Fibroblast of skin of right quadriceps (primary cell): Measurements from ENCODE around the gene RBL1.
A peak's percentile ranks its signal among the peaks of the same experiment; 100 is the strongest.
"Not testable (repeated sequence)": the region's sequence is repeated elsewhere in the genome, so short reads cannot be mapped to it uniquely, and the experiment has no call there.

Experiments
- DNase-seq: peaks from one replicate; pipeline ENCODE4 v3.0.0-alpha.2; 2013

RBL1 gene

DNA sequence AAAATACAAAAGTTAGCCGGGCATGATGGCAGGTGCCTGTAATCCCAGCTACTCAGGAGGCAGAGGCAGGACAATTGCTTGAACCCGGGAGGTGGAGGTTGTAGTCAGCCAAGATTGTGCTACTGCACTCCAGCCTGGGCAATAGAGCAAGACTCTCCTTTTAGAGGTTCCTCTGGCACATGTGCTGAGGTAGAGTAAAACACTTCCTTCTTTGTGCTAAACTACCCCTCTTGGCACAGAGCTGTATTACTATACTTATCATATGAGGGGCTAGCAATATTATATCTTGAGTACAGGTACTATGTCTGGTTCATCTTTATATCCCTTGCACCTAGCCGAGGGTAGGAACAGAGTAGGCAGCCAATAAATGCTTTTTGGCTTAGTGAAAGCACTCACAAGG, 104.1 kb downstream of the RBL1 start:
- no peak for DNase-seq

DNA sequence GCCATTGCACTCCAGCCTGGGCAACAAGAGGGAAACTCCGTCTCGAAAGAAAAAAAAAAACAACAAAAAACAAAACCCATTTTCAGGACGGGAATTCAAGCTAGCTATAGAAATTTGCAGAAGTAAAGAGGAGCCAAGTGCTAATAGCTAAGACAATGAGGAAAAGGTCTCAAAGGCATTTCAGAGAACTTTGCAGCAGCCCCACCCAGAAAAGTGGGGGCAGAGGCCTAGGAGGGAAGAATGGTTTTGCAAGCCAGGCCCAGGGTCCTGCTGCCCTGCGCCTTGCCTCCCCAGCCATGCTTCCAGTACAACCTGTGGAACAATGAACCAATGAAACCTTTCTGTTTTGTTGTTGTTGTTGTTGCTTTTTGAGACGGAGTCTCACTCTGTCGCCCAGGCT, 106.0 kb downstream of the RBL1 start:
- DNase-seq: no peak

DNA sequence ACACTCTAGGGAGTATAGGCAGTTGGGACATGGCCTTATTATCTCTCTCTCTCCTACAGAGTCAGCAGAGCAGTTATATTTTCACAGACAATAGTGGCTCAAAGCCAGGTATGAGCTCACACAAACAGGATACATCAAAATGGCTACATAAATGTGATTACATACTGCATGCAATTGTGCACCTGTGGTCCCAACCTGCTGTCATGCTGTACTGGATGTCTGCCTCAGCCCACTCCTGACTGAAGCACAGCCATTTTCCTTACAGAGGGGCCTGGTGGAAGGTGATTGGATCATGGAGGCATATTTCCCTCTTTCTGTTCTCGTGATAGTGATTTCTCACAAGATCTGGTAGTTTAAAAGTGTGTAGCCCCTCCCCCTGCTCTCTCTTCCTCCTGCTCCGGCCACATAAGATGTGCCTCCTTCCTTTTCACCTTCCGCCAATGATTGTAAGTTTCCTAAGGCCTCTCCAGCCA, 107.3 kb downstream of the RBL1 start:
- DNase-seq: peak; percentile 14

DNA sequence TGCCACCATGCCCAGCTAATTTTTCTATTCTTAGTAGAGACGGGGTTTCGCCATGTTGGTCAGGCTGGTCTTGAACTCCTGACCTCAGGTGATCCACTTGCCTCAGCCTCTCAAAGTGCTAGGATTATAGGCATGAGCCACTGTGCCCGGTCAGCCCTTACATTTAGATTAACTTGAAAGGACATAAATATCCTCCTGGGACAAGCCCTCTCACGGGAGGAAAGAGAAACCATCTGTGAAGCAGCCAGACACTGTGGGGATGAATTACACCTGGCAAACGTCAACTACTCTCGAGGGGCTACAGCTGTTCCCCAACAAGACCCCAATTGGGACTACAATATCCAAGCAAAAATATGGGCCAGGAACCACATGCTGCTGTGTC, 111.5 kb downstream of the RBL1 start:
- no peak for DNase-seq

DNA sequence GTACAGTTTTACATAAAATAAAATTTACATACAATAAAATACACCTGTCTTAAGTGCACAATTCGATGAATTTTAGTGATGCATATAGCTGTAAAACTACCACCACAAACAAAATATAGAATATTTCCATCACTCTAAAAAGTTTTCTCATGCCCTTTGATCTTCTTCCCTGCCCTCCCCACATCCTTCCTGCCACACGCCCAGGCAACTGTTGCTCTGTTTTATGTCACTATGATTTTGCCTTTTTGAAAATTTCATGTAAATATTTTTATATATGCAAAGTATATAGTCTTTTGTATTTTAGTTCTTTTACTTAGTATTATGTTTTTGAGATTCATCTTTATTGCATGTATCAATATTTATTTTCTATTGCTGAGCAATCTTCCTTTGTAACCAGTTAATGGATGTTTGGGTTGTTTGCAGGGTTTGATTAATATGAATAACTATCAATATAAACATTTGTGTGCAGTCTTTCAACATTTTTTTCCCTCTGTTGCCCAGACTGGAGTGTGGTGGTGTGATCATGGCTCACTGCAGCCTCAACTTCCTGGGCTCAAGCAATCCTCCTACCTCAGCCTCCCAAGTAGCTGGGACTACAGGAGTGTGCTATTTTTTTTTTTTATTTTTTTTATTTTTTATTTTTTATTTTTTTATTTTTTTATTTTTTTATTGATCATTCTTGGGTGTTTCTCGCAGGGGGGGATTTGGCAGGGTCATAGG, 120.5 kb downstream of the RBL1 start:
- DNase-seq: no peak

DNA sequence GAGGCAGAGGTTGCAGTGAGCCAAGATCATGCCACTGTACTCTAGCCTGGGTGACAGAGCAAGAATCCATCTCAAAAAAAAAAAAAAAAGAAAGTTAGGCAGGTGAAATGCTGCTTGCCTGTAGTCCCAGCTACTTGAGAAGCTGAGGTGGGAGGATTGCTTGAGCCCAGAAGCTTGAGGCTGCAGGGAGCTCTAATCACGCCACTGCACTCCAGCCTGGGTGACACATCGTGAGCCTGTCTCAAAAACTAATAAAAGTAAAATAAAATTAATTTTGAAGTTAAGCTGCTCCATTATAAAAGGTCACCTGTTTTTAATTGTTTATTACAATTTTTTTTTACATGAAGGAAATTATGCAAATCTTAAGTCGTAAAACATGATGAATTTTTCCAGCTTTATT, 121.1 kb downstream of the RBL1 start:
- DNase-seq: no peak

DNA sequence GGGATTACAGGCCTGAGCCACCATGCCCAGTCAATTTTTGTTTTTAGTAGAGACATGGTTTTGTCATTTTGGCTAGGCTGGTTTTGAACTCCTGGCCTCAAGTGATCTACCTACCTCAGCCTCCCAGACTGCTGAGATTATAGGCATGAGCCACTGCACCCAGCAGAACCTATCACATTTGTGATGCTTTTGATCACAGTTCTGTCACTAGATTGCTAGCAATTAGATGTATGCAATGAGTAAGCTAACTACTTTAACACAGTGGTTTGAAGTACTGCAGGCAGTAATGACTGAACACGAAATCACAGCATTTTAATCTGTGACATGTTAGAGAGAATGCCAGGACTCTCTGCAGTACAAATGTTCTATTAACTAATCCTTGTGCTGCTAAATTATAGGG, 124.7 kb downstream of the RBL1 start:
- no peak for DNase-seq

DNA sequence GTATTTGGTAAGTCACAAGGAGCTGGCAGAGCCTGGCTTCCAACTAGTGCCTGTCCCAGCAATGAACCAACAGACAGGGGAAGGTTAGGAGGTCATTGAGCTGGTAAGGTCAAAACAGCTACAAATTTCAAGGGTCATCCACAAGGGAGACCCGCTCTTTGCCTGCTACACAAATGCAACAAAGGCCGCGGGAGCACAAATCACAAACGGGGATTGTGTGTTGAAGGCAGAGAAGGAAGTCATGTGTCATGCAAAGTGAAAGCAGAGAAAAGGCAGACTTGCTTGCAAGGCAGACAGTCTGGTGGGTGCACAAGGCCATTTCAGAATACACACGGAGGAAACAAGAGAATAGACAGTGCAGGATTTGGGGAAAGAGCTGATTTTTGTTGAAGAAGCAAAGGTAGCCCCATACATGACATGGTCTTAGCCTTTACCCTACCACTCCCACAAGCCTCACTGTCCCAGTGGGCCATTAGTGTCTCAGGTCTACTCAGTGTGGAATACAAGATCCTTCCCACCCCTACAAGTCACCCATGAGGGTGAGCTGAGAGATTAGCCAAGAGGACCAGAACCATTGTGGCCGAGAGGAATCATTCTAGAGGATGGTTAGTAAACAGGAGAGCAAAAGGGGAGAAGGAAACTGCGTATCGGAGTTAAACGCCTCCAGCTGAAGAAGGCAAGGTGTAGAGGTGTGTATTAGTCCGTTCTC, 126.2 kb downstream of the RBL1 start:
- DNase-seq: no peak

DNA sequence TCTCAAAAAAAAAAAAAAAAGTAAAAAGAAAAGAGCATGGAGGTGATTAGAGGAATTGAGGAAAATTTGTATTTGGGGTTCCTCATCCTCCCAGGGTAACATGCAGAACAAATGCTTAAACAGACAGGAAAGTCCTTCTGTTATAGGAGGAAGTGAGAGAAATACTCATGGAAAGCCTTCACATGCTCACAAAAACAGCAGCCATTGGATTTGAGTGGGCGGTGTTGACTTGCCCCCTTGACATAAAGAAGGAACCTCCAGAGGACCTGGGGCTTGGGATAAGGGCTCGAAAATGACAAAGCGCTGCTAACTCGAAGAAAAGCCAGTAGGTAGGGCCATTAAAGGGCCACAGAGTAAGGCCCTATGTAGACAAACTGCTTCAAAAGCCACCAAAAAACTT, 126.7 kb downstream of the RBL1 start:
- no peak for DNase-seq

DNA sequence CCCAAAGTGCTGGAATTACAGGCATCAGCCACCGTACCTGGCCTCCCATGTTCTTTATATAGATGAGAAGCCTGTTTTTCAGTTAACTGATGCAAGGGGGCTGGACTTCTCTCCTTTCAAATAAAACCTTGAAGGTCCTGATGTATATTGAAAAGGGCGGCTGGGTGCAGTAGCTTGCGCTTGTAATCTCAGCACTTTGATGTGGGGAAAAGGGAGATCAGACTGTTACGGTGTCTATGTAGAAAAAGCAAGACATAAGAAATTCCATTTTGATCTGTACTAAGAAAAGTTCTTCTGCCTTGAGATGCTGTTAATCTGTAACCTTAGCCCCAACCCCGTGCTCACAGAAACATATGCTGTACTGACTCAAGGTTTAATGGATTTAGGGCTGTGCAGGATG, 128.2 kb downstream of the RBL1 start:
- no peak for DNase-seq

DNA sequence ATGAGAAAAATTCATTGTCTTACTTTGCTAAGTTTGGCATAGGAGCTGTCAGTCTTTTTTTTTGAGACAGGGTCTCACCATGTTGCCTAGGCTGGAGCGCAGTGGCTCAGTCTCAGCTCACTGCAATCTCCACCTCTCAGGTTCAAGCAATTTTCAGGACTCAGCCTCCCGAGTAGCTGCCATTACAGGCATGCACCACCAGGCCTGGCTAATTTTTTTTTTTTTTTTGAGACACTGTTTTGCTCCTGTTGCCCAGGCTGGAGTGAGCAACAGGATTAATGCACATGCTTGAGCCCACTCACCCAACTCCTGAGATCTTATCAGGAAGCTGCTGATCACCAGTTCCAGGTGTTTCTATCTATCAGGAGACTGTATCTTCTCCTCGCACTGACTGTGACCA, 128.8 kb downstream of the RBL1 start:
- not testable (repeated sequence) for DNase-seq

DNA sequence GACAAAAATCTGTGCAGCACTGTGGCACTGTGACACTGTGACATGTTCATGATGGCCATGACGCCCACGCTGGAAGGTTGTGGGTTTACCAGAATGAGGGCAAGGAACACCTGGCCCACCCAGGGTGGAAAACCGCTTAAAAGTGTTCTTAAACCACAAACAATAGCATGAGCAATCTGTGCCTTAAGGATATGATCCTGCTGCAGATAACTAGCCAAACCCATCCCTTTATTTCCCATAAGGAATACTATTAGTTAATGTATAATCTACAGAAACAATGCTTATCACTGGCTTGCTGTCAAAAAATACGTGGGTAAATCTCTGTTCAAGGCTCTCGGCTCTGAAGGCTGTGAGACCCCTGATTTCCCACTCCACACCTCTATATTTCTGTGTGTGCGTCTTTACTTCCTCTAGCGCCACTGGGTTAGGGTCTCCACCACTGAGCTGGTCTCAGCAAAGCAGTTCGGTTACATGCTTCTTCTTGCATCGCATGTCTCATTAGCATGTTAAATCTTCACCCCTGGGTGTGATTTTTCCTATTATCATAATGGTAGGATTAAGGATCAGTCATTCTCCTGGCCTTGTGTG, 133.3 kb downstream of the RBL1 start:
- DNase-seq: not testable (repeated sequence)

DNA sequence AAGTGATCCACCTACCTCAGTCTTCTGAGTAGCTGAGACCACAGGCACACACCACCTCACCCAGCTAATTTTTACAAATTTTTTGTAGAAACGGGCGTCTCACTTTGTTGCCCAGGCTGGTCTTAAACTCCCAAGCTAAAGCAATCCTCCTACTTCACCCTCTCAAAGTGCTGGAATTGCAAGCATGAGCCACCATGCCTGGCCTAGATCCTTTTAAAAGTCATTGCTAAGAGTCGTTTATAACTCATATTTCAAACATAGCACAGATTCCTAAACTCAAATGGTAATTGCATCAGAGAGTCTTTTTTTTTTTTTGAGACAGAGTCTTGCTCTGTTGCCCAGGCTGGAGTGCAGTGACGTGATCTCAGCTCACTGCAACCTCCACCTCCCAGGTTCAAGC, 136.6 kb downstream of the RBL1 start:
- DNase-seq: no peak

DNA sequence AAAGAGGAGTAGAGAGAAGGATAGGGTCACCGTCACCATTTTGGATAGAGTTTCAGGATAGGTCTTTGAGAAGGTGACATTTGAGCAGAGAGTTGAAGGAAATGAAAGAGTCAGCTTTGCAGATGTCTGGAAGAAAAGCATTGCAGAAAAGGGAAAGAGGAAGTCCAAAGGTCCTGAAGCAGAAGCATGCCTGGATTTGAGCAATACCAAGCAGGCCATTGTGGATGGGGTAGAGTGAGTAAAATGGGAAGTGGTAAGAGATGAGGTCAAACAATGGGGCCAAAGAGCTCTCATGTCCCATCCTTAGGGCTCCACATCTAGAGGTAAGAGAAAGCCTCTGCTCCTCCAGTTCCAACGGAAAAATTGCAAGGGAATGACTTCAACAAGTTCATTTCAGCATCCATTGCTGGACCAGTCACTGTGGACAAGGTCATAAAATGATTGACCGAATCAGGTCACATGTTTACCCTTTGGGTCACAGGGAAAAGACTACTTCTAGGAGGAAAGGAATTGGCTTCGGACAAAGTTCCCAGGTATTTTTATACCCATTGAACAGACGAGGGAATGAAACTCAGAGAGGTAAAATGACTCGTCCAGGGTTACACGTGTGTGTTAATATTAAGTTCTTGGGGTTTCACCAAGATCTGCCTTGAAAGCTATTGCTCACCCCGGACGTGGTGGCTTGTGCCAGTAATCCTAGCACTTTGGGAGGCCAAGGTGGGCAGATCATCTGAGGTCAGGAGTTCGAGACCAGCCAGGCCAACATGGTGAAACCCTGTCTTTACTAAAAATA, 137.7 kb downstream of the RBL1 start:
- no peak for DNase-seq

DNA sequence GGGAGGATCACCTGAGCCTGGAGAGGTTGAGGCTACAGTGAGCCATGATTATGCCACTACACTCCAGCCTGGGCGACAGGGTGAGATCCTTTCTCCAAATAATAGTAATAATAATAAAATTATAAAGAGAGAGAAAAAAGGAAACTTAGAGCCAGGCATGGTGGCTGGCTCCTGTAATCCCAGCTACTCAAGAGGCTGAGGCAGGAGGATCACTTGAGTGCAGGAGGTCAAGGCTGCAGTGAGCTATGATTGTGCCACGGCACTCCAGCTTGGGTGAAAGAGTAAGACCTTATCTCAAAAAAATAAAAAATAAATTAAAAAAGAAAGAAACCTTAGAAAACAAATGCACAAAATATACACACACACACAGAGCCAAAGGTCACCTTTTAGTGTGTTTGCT, 139.1 kb downstream of the RBL1 start:
- no peak for DNase-seq

DNA sequence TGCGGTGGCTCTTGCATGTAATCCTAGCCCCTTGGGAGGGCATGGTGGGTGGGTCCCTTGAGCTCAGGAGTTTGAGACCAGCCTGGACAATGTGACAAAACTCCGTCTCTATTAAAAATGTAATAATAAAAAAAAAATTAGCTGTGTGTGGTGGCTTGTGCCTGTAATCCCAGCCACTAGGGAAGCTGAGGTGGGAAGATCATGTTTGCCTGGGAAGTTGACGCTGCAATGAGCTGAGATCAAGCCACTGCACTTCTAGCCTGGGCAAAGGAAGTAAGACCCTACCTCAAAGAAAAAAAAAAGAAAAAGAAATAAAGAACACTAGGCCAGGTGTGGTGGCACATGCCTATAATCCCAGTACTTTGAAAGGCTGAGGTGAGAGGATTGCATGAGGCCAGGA, 139.8 kb downstream of the RBL1 start:
- no peak for DNase-seq

DNA sequence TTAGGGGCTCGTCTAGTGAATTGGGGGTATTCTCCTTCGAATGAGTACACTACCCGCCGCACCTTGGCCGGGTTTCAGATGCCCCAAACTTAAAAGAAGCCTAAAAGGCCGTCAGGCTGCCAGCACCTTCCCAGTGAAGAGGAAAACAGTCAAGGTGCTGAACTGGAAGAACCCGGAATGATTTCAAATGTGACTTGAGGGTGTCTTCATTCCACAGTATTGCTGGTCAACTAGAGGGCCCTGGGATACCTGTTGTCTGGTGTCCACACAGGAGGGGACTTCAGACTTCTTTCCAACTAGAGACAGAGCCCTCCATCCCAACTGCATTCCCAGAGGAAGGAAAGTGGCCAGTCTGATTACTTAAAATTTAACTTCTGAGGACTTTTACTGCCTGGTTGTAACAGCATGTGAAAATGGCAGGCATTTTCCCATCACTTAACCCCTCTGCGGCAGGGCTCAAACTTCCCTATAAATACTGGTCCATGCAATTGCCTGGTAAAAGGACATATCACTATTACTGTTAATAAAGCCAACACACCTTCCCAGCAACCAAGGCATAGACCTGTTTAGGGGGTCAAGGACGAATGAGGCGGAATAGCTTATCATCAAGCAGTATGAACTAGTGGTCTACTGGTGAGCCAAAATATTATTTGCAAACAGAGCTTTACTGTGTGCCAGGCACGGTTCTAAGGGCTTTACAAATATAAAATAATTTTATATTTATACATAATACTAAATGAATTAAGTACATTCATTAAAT, 143.6 kb downstream of the RBL1 start:
- DNase-seq: no peak

DNA sequence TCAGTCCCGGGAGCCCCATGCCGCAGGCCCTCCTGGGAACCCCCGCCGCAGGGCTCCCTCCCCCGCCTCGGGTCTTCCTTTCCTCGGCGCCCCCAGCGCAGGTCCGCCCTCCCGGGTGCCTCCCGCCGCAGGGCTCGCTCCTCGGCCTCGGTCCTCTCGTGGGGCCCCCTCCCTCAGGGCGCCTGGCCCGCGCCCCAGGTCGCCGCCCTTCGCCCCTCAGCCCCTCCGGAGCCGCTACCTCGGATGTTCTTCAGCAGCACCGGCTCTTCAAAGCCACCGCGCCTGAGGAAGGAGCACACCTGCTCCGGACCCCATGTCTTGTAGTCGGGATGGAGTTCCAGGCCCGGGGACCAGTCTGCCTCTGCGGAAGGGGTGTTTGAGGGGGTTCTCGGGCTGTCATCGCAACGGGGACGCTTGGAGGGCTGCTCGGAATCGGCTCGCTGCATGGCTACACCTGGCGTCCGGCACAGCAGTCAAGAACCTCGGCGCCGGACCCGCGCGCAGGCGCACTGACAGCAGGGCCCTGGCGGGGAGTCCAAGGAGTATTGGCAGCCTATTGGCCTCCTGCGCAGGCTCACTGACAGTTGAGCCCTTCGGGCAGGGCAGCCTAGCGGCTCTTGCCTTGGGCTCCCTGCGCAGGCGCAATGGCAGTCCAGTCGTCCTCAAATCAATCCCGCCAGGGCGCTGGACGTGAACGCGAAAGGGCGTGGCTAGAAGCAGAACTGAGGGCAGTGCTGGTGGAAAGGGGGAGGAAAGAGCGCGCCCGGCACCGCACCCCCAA, 144.4 kb downstream of the RBL1 start, which contains the start of gene SAMHD1:
Gene SAMHD1, minus strand, starts transcription at position 511 of the 781 bp plus-strand sequence. Its CDS starts 65 bp downstream, at position 446.
- DNase-seq: peak; percentile 95

DNA sequence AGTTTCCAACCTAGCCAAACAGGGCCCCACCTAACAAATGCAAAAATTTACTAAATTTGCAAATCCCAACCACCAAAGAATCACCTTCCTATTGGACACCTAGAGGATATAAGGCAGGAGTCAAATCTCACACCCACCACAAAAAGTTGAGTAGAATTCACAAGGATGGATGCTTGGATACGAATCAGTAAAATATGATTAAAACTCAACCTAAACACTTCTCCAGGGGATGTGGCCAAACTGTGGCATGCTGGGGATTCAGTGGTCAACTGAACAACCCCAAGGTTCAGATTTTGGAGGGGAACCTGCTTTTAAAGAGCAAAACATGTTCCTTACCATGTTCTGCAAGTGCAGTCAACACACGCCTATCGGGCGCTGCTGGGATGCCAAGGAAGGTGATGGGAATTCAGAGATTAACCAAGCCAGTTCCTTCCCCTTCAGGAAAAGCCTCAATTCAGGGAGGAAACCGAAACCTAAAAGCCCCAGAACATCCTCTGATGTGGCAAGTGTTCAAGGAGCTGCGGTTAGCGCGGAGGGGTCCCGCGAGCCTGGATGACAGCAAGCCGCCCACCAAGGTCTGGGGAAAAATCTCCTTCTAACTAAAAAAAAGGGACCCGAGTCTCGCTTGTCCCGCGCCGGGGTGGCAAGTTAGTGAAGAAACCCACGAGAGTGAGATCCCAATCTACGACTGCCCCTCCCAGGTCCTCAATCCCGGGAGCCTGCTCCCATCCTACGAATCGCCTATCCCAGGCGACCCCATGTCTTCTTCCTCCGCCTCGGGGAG, 145.2 kb downstream of the RBL1 start:
- DNase-seq: peak; percentile 20
